ENCODE results near the gene HNRNPM. TPM values are rescaled to one million over a fixed set of nuclear protein-coding genes. Genes with fewer than 3 reads are reported as not detected.
A peak's percentile ranks its signal among the peaks of the same experiment; 100 is the strongest.

The HNRNPM gene
- total RNA-seq, 2 experiments from 2014 or later = 188 to 198 TPM

DNA sequence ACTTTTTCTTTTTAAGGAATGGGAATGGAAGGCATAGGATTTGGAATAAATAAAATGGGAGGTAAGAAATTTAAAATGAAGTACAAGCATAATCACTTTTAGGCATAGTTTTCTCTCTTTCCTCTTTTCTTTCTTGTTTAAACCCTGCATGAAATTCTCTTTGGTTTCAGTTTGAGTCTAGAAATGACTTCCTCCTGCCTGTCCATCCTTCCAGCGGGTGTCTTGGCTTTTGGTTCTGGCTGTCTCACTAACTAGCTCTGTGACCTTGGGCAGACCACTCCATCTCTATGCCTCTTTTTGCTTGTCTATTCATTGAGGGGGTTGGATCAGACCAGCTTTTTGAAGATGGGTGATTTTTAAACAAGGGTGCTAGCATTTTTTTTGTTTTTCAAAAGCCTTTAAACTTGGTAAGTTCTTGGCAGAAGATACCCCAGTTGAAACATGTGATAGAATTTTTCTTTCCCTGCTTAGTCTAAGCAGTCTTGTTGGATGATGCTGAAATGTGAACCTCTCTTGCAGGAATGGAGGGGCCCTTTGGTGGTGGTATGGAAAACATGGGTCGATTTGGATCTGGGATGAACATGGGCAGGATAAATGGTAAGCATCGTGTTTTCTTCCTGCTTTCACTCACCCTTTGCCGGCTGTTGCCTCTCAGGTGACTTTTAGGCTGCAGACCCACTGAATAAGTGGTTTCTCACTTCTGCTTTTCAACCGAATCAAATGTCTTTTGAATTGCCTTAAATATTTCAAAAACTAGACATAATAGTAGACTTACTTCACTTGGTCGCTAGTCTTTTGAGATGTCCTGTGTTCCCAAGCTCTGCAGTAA is 29.1 kb downstream of the HNRNPM start:
- DNase-seq = no peak
- Mint-ChIP-seq H3K36me3 (peaks cover 36% of the 10 kb centered on the region), H3K4me1 (peaks cover 48% of the 10 kb centered on the region), H3K4me3 (peak overlapping the region; percentile 9), H3K27me3 (no peaks in the 10 kb centered on the region), H3K9me3 (no peaks in the 10 kb centered on the region), H3K27ac (peak overlapping the region; percentile 81)
- ATAC-seq (ENCODE audit: low read depth) = no peak
- POLR2A ChIA-PET = interaction anchor here (0.5 to 1.8 kb wide), 3 partner anchors 25 to 166 kb away, joined by 3 to 4 read pairs (median 3); partner anchors contain the start of gene ZNF414

DNA sequence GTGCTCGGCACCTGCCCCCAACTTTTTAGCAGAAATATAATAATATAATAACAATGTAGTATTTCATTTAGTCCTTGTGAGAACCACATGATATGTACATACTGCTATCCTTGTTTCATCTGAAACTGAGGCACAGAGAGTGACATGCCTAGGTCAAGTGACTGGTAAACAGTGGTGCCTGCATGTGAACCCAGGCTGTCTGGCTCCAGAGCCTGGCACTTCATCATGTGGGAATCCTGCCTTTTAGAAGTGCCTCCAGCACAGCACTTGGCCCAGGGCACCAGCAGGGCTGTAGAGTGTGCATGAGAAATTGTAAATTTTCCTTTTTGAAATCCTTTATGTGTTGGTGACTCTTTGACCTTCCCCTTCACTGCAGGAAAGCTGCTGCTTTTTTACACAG is 30.2 kb downstream of the HNRNPM start:
- POLR2A ChIA-PET = interaction anchor here (1.6 kb wide), 1 partner anchor 39 kb away, joined by 4 read pairs; the partner anchor contains the start of gene ZNF414
- Mint-ChIP-seq H3K27ac (no peak overlapping the region), H3K27me3 (no peaks in the 10 kb centered on the region), H3K4me3 (no peak overlapping the region), H3K9me3 (no peaks in the 10 kb centered on the region), H3K4me1 (peaks cover 45% of the 10 kb centered on the region), H3K36me3 (peaks cover 27% of the 10 kb centered on the region)
- DNase-seq (no peak), ATAC-seq (ENCODE audit: low read depth) (no peak)

- H3K4me3 Mint-ChIP-seq = no peak overlapping the region
- peaks cover 30% of the 10 kb centered on the region for H3K36me3 Mint-ChIP-seq
- no peaks in the 10 kb centered on the region for H3K9me3 Mint-ChIP-seq
- H3K27ac Mint-ChIP-seq = no peak overlapping the region
- H3K4me1 Mint-ChIP-seq = peaks cover 57% of the 10 kb centered on the region
- no peaks in the 10 kb centered on the region for H3K27me3 Mint-ChIP-seq
- DNase-seq (no peak), ATAC-seq (ENCODE audit: low read depth) (no peak)
- POLR2A ChIA-PET = interaction anchor here (1.6 kb wide), 1 partner anchor 37 kb away, joined by 4 read pairs; the partner anchor contains the start of gene ZNF414
Measured at GRCh38 chr19:8476524-8476923, 31.7 kb downstream of the HNRNPM start.

- DNase-seq (no peak), ATAC-seq (ENCODE audit: low read depth) (peak; percentile 43)
- Mint-ChIP-seq H3K4me1 (peaks cover 57% of the 10 kb centered on the region), H3K27me3 (no peaks in the 10 kb centered on the region), H3K27ac (peak overlapping the region; percentile 68), H3K9me3 (no peaks in the 10 kb centered on the region), H3K4me3 (peak overlapping the region; percentile 1), H3K36me3 (peaks cover 32% of the 10 kb centered on the region)
- POLR2A ChIA-PET = interaction anchor here (0.6 to 1.2 kb wide), 2 partner anchors 99 to 103 kb away, joined by 3 to 9 read pairs; no protein-coding TSS in a partner anchor
Measured at GRCh38 chr19:8477889-8478288, 33.1 kb downstream of the HNRNPM start.

GRCh38 chr19:8478598-8478997 is 33.8 kb downstream of the HNRNPM start:
- H3K4me3 Mint-ChIP-seq = peak overlapping the region; percentile 2

DNA sequence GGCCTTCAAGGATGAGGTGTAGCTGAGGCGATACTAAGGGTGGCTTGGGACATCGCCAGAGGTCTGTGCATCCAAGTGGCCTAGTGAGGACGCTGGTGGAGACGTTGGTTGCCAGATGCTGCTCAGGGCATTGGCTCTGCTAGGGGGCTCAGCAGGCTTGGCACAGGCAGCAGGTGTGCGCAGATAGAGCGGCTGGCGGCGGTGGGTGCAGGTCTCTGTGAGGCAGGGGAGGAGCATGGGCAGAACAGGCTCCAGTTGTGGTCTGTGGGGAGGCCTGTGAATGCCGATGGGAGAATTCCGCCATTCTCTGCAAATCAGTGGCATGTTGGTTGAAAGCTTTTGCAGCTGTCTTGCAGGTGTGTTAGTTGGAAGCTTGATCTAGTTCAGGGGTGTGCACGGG is 36.4 kb downstream of the HNRNPM start:
- POLR2A ChIA-PET = interaction anchor here (0.7 to 1.8 kb wide), 4 partner anchors 12 to 95 kb away, joined by 3 to 4 read pairs (median 3); partner anchors contain the start of gene MARCHF2
- peak overlapping the region; percentile 53 for H3K4me3 Mint-ChIP-seq
- ATAC-seq (ENCODE audit: low read depth) (peak; percentile 15), DNase-seq (no peak)
- no peaks in the 10 kb centered on the region for H3K27me3 Mint-ChIP-seq
- no peaks in the 10 kb centered on the region for H3K9me3 Mint-ChIP-seq
- H3K4me1 Mint-ChIP-seq = peaks cover 47% of the 10 kb centered on the region
- H3K27ac Mint-ChIP-seq = peak overlapping the region; percentile 69
- H3K36me3 Mint-ChIP-seq = peaks cover 42% of the 10 kb centered on the region

More at GRCh38 chr19:8478598-8478997, 33.8 kb downstream of the HNRNPM start:
- H3K4me1 Mint-ChIP-seq = peaks cover 57% of the 10 kb centered on the region
- H3K27ac Mint-ChIP-seq = peak overlapping the region; percentile 28
- no peaks in the 10 kb centered on the region for H3K27me3 Mint-ChIP-seq
- POLR2A ChIA-PET = interaction anchor here (0.7 to 1.2 kb wide), 2 partner anchors 26 to 98 kb away, joined by 3 to 9 read pairs; no protein-coding TSS in a partner anchor
- peaks cover 38% of the 10 kb centered on the region for H3K36me3 Mint-ChIP-seq
- ATAC-seq (ENCODE audit: low read depth) (no peak), DNase-seq (no peak)
- H3K9me3 Mint-ChIP-seq = no peaks in the 10 kb centered on the region

DNA sequence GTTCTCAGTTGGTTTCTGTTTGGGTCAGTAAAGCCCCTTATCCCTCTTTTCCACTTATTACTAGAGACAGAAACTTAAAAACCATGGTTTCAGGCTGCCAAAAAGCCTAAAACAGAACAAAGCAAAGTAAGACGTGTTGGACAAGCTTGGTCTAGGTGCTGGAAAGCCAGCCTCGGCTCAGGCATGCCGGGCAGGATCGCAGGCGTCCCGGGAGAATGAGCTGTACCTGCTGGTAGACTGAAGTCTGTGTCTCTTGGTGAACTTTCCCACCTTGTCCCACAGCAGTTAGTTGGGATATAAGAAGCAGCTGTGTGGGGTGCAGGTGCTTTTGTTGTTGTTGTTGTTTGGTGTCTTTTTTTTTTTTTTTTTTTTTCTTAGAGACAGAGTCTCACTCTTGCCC is 36.8 kb downstream of the HNRNPM start:
- POLR2A ChIA-PET = interaction anchor here (0.7 to 1.8 kb wide), 6 partner anchors 12 to 95 kb away, joined by 3 to 11 read pairs (median 4); partner anchors contain the start of genes MARCHF2 and ZNF414
- DNase-seq = no peak
- Mint-ChIP-seq H3K4me3 (no peak overlapping the region), H3K4me1 (peaks cover 47% of the 10 kb centered on the region), H3K27ac (peak overlapping the region; percentile 69), H3K9me3 (no peaks in the 10 kb centered on the region), H3K36me3 (peaks cover 42% of the 10 kb centered on the region), H3K27me3 (no peaks in the 10 kb centered on the region)
- ATAC-seq (ENCODE audit: low read depth) = no peak

DNA sequence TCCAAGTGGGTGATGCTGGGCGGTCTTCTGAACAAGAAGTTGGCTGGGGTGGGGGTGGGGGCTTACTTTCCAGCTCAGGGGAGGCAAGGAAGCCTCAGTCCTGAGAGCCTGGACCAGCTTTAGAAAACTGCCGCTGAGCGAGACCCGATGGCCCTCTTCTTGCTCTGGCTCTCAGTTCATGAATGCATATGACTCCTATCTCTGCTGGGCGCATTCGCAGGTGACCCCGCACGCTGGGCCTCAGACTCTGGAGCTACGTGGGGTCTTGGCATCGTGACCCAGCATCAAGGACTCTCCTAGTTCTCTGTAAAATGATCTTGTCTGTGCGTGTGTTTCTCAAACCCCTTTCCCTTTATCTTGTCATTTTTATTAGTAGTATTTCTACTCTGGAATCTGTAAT is 37.9 kb downstream of the HNRNPM start:
- H3K27ac Mint-ChIP-seq = no peak overlapping the region
- no peak for ATAC-seq (ENCODE audit: low read depth)
- POLR2A ChIA-PET = interaction anchor here (0.6 to 1.8 kb wide), 6 partner anchors 23 to 117 kb away, joined by 3 to 9 read pairs (median 4); partner anchors contain the start of genes MARCHF2 and ZNF414
- H3K36me3 Mint-ChIP-seq = peaks cover 48% of the 10 kb centered on the region
- H3K27me3 Mint-ChIP-seq = no peaks in the 10 kb centered on the region
- no peaks in the 10 kb centered on the region for H3K9me3 Mint-ChIP-seq
- peaks cover 49% of the 10 kb centered on the region for H3K4me1 Mint-ChIP-seq
- DNase-seq = no peak
- H3K4me3 Mint-ChIP-seq = no peak overlapping the region

DNA sequence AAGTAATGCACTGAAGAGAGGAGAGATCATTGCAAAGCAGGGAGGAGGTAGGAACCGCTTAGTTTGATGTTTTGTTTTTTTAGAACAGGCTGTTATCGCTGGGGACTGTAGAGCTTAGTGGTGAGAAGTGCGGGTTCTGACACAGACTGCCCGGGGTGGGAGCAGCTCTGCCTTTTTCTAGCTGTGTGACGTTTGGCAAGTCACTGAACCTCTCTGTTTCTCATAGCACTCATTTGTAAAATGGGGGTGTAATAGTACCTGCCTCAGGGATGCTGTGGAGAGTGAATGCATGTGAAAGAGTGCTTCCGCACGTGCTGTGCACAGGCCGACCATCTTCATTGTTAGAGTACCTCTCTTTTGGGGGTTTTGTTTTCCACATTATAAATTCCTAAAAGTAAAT is 38.4 kb downstream of the HNRNPM start:
- Mint-ChIP-seq H3K27ac (no peak overlapping the region), H3K27me3 (no peaks in the 10 kb centered on the region), H3K4me1 (peaks cover 49% of the 10 kb centered on the region), H3K36me3 (peaks cover 51% of the 10 kb centered on the region), H3K9me3 (no peaks in the 10 kb centered on the region), H3K4me3 (no peak overlapping the region)
- POLR2A ChIA-PET = interaction anchor here (0.6 to 1.3 kb wide), 2 partner anchors 30 to 37 kb away, joined by 3 read pairs; partner anchors contain the start of gene ZNF414
- ATAC-seq (ENCODE audit: low read depth) (no peak), DNase-seq (no peak)

- peaks cover 55% of the 10 kb centered on the region for H3K36me3 Mint-ChIP-seq
- POLR2A ChIA-PET = interaction anchor here (1.3 kb wide), 1 partner anchor 29 kb away, joined by 3 read pairs; the partner anchor contains the start of gene ZNF414
- H3K9me3 Mint-ChIP-seq = no peaks in the 10 kb centered on the region
- no peak overlapping the region for H3K4me3 Mint-ChIP-seq
- peaks cover 47% of the 10 kb centered on the region for H3K4me1 Mint-ChIP-seq
- no peaks in the 10 kb centered on the region for H3K27me3 Mint-ChIP-seq
- H3K27ac Mint-ChIP-seq = no peak overlapping the region
- DNase-seq = peak; percentile 21
- ATAC-seq (ENCODE audit: low read depth) = no peak
Measured at GRCh38 chr19:8484331-8484894, 39.6 kb downstream of the HNRNPM start.

DNA sequence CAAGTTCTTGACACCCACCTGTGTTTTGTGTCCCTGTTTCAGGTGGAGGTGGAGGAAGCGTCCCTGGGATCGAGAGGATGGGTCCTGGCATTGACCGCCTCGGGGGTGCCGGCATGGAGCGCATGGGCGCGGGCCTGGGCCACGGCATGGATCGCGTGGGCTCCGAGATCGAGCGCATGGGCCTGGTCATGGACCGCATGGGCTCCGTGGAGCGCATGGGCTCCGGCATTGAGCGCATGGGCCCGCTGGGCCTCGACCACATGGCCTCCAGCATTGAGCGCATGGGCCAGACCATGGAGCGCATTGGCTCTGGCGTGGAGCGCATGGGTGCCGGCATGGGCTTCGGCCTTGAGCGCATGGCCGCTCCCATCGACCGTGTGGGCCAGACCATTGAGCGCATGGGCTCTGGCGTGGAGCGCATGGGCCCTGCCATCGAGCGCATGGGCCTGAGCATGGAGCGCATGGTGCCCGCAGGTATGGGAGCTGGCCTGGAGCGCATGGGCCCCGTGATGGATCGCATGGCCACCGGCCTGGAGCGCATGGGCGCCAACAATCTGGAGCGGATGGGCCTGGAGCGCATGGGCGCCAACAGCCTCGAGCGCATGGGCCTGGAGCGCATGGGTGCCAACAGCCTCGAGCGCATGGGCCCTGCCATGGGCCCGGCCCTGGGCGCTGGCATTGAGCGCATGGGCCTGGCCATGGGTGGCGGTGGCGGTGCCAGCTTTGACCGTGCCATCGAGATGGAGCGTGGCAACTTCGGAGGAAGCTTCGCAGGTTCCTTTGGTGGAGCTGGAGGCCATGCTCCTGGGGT is 41.0 kb downstream of the HNRNPM start:
- no peaks in the 10 kb centered on the region for H3K9me3 Mint-ChIP-seq
- peak overlapping the region; percentile 86 for H3K27ac Mint-ChIP-seq
- no peak overlapping the region for H3K4me3 Mint-ChIP-seq
- POLR2A ChIA-PET = interaction anchor here (0.6 to 2.7 kb wide), 7 partner anchors 14 to 95 kb away, joined by 3 to 24 read pairs (median 7); partner anchors contain the start of genes MARCHF2, MYO1F and ZNF414
- peak; percentile 29 for DNase-seq
- H3K27me3 Mint-ChIP-seq = no peaks in the 10 kb centered on the region
- peaks cover 52% of the 10 kb centered on the region for H3K36me3 Mint-ChIP-seq
- H3K4me1 Mint-ChIP-seq = peaks cover 41% of the 10 kb centered on the region
- no peak for ATAC-seq (ENCODE audit: low read depth)

DNA sequence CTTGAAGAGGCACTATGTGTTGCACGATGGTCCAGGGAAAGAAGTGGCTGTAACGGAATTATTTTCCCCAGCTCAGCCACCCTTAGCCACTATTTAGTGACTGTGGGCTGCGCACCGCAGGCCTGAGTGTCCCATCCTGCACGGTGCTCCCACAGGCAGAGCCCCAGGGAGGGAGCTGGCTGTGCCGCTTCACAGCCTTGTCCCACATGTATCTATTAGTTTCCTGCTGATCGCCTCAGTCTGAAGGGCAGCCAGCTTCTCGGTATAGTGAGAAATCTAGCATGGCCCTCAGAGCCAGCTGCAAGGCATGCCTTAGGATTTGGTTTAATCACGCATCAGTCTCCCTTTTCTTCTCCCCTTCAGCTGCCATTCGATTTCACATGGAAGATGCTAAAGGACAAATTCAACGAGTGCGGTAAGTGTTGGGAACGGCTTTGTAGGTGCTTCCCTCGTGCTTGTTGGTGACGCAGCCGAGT is 41.9 kb downstream of the HNRNPM start:
- Mint-ChIP-seq H3K9me3 (no peaks in the 10 kb centered on the region), H3K27ac (peak overlapping the region; percentile 86), H3K4me3 (peak overlapping the region; percentile 68), H3K36me3 (peaks cover 47% of the 10 kb centered on the region), H3K27me3 (no peaks in the 10 kb centered on the region), H3K4me1 (peaks cover 32% of the 10 kb centered on the region)
- ATAC-seq (ENCODE audit: low read depth) = no peak
- POLR2A ChIA-PET = interaction anchor here (0.6 to 2.7 kb wide), 13 partner anchors 14 to 97 kb away, joined by 3 to 24 read pairs (median 5); partner anchors contain the start of genes HNRNPM, MARCHF2, MYO1F and RAB11B
- peak; percentile 32 for DNase-seq

Measured in activated naive CD8-positive, alpha-beta T cell treated with anti-CD3 and anti-CD28 coated beads, Interleukin-2, amount 10 ng/mL, durations not matched to agents 7 days and 5 days (primary cell).